ENCODE measurements around the gene SH2D3C.

DNA sequence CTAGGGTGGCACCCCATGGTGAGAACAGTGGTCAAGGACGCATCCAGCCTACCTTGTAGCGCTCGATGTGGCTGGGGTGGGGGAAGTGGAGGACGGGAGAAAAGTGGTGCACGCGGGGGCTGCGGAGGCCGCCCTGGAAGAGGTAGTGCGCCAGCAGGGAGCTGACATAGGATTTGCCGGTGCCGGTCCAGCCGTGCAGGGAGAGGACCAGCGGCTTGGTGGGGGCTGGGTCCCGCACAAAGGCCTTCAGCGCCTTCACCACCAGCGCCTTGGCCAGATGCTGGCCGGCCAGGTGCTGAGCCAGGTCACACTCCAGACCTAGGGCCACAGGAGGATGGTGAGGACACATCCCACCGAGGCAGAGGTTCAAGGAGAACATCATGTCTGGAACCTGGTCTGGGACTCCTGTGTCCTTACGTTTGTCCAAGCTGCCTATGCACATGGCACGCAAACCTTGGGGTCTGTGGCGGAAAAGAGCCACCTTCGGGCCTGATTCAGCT, 44.2 kb downstream of the SH2D3C start:
- no peak for TF ChIP-seq CEBPB (IDR thresholded peaks at IDR 0.05; ENCODE audit: borderline replicate concordance in 1 of 2, low read depth in 2 of 2, low read length in 2 of 2)
- TF ChIP-seq EGR1 (IDR thresholded peaks at IDR 0.05; ENCODE audit: borderline replicate concordance in 1 of 2, low read depth in 2 of 2, low read length in 2 of 2), result no peak
- TF ChIP-seq, protein P1, sequence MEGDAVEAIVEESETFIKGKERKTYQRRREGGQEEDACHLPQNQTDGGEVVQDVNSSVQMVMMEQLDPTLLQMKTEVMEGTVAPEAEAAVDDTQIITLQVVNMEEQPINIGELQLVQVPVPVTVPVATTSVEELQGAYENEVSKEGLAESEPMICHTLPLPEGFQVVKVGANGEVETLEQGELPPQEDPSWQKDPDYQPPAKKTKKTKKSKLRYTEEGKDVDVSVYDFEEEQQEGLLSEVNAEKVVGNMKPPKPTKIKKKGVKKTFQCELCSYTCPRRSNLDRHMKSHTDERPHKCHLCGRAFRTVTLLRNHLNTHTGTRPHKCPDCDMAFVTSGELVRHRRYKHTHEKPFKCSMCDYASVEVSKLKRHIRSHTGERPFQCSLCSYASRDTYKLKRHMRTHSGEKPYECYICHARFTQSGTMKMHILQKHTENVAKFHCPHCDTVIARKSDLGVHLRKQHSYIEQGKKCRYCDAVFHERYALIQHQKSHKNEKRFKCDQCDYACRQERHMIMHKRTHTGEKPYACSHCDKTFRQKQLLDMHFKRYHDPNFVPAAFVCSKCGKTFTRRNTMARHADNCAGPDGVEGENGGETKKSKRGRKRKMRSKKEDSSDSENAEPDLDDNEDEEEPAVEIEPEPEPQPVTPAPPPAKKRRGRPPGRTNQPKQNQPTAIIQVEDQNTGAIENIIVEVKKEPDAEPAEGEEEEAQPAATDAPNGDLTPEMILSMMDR (IDR thresholded peaks at IDR 0.05 in 2 of 3, conservative IDR thresholded peaks at IDR 0.05 in 1 of 3; ENCODE audit: control insufficient read depth in 2 of 3, extremely low read depth in 1 of 3, insufficient read depth in 1 of 3, low read depth in 3 of 3, low read length in 3 of 3), result no peak; a peak in 1 of 6 replicates
- no peak for TF ChIP-seq HDAC2 (IDR thresholded peaks at IDR 0.05)
- TF ChIP-seq CREB1 (IDR thresholded peaks at IDR 0.05; ENCODE audit: low read depth), result no peak

Measured in GM12878 (cell line).